GM21528 (cell line): ENCODE measurements around the gene NLGN2.
"Not testable (repeated sequence)": the region's sequence is repeated elsewhere in the genome, so short reads cannot be mapped to it uniquely, and the experiment has no call there.

ENCODE experiments used
- ATAC-seq: cut with Tn5 transposase; IDR thresholded peaks from one replicate; pipeline ENCODE4 v1.9.1; 2021; ENCODE audit warnings: mild to moderate bottlenecking, moderate library complexity; ENCODE audit not compliant: unreplicated experiment, low FRiP score

NLGN2 gene

GRCh38 chr17:7407485-7408251, at the start of gene NLGN2:
NLGN2 (plus strand) TSS chr17:7407845; CDS start chr17:7408256, 411 bp downstream.
- no peak for ATAC-seq

DNA sequence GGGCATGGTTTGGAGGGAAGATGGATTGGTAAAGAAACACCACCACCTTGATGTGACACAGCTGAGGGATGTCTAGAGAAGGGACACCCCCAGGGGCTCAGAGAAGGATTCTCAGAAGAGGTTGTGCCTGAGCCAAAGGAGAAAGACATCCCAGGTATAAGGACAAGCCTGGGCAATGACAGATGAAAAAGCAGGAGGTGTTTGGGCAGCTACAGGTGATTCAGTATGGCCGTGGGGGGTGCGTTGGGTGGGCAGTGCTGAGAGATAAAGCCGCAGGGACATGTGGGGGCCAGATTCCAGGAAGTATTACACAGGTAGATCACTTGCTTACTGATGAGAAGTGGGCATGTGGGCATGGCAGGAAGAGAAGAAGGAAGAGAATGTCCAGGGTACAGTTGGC, 45.7 kb upstream of the NLGN2 start:
- no peak for ATAC-seq

DNA sequence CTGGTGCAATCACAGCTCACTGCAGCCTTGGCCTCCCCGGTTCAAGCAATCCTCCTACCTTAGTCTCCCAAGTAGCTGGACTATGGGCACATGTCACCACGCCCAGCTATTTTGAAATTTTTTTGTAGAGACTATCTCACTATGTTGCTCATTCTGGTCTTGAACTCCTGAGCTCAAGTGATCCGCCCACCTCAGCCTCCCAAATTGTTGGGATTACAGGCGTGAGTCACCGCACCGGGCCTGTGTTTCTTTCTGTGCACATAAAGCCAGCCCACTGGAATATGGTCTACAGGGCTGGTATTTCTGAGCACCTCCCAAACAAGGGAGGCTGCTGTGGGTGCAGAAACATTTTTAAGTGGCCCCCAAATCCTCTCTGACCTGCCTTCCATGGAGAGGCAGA, 44.3 kb upstream of the NLGN2 start:
- ATAC-seq, result no peak

DNA sequence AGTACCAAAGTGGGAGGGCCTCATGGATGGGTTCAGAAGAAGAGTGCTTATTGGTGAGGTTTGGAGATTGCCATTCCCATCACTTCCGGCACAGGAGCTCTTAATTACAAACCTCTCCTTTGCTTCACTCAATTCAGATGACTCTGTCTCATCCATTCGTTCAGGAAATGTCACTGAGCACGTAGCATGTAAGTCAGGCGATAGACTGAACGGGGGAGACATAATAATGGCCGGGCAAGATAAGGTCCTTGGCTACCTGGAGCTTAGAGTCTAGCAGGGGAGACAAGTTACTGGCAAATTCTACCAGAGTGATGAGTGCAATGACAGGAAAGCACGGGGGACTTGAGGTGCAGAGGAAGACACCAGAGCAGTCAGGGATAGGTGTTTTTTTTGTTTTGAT, 41.7 kb upstream of the NLGN2 start:
- ATAC-seq, result not testable (repeated sequence)

DNA sequence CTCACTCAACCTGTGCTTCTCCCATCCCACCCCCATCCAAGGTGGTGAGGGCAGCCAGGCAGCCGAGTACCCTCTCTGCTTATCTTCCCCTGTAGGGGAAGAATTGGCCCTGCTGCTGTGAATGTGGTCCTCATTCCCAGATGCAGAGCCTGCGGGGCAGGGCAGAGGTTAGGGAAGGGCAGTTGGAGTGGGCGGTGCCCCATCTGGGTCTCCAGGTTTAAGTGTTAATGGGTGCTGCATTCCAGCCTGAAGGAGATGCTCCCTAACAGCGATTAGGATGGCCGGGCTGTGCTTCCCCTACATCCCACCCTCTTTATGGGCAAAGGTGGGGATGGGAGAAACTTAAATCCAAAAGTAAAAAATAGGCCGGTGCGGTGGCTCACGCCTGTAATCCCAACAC, 40.6 kb upstream of the NLGN2 start:
- ATAC-seq, result no peak

- ATAC-seq, result no peak
Observed at GRCh38 chr17:7367918-7368598, 39.6 kb upstream of the NLGN2 start.

DNA sequence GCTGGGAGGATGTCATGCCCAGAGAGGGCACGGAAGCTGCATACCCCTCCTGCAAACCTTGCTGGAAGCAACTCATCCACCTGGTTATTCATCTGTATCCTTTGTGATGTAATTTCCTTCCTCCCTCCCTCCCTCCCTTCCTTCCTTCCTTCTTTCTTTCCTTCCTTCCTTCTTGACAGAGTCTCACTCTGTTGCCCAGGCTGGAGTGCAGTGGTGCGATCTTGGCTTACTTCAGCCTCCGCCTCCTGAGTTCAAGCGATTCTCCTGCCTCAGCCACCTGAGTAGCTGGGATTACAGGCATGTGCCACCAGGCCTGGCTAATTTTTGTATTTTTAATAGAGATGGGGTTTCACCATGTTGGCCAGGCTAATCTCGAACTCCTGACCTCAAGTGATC, 39.0 kb upstream of the NLGN2 start:
- not testable (repeated sequence) for ATAC-seq

- no peak for ATAC-seq
Observed at GRCh38 chr17:7369825-7370224, 37.8 kb upstream of the NLGN2 start.

GRCh38 chr17:7370853-7371252, 36.8 kb upstream of the NLGN2 start:
- no peak for ATAC-seq

DNA sequence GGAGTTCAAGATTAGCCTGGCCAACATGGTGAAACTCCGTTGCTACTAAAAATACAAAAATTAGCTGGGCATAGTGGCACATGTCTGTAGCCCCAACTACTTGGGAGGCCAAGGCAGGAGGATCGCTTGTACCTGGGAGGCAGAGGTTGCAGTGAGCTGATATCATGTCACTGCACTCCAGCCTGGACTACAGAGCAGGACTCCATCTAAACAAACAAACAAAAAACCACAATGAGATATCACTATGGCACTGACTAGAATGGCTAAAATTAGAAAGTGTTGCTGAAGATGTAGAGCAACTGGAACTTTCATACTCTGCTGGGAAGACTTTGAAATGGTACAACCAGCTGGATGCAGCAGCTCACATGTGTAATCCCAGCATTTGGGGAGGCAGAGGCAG, 33.3 kb upstream of the NLGN2 start:
- no peak for ATAC-seq

DNA sequence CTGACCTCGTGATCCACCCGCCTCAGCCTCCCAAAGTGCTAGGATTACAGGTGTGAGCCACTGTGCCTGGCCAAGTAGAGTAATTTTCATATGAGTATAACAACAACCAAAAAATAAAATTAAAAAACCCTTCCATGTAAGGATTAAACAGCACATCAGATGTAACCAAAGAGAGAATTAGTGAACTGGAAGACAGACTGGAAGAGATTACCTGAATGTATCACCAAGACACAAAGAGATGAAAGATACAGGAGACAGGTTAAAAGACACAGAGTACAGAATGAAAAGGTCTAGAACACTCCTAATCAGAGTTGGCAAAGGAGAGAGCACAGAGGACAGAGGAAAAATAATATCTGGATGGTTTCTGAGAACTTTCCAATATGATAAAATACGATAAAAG, 28.5 kb upstream of the NLGN2 start:
- no peak for ATAC-seq

GRCh38 chr17:7380321-7380720, 27.3 kb upstream of the NLGN2 start:
- ATAC-seq, result no peak

- no peak for ATAC-seq
Observed at GRCh38 chr17:7380855-7381683, 26.6 kb upstream of the NLGN2 start, which contains the start of gene TNK1. TNK1 (plus strand) TSS chr17:7381089; CDS start chr17:7382927, 1,838 bp downstream.

- ATAC-seq, result no peak
Observed at GRCh38 chr17:7382901-7383300, 24.7 kb upstream of the NLGN2 start.

DNA sequence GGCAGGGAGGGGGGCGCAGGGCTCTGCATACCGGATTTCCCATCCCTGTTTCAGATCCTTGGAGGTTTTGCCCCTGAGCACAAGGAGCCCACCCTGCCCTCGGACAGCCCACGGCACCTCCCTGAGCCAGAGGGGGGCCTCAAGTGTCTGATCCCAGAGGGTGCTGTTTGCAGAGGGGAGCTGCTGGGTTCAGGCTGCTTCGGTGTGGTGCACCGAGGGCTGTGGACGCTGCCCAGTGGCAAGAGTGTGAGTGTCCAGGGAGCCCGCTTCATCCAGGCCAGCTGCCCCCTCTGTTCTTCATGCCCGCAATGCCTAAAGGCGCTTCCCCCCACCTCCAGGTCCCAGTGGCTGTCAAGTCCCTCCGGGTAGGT, 24.3 kb upstream of the NLGN2 start:
- no peak for ATAC-seq

DNA sequence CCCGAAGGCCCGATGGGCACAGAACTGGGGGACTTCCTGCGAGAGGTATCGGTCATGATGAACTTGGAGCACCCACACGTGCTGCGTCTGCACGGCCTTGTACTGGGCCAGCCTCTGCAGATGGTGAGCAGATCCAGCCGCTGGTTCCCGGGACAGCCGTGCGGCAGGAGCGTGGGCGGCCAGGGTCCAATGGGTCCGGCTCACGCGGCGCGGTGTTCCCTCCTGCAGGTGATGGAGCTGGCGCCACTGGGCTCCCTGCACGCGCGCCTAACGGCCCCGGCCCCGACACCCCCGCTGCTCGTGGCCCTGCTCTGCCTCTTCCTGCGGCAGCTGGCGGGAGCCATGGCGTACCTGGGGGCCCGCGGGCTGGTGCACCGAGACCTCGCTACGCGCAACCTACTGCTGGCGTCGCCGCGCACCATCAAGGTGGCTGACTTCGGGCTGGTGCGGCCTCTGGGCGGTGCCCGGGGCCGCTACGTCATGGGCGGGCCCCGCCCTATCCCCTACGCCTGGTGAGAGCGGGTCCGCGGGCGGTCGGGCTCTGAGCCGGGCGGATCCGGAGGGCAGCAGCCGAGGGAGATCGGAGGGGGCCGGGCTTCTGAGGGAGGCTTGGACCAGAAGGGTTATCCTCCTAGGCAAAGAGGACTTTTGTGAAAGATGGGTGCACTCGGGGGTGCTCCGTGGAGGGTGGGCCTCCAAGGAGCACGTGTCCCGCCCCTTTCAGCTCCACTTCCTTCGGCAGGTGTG, 23.7 kb upstream of the NLGN2 start:
- ATAC-seq, result no peak

- no peak for ATAC-seq
Observed at GRCh38 chr17:7384489-7385081, 23.1 kb upstream of the NLGN2 start.

DNA sequence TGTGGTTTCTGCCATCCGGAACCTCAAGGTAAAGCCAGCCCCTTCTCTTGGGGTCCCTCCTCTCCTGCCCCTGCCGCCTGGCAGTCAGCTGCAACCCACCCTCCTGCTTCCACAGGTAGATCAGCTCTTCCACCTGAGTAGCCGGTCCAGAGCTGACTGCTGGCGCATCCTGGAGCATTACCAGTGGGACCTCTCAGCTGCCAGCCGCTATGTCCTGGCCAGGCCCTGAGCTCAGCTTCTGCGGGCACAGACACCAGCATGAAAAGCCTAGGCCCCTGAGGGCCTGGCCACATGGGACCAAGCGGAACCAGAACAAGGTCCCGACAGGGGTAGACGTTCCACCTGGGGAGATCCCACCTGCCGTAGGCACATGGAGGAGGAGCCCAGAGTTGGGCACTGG, 18.8 kb upstream of the NLGN2 start:
- ATAC-seq, result no peak

- no peak for ATAC-seq
Observed at GRCh38 chr17:7389924-7390910, 17.4 kb upstream of the NLGN2 start.
